Measurements from ENCODE around the gene OPALIN. TPM values are rescaled to one million over a fixed set of nuclear protein-coding genes. Genes with fewer than 3 reads are reported as not detected.

Gene OPALIN
- polyA plus RNA-seq, 1 of the 3 experiments (the other 2 are of a cell fraction): not detected

DNA sequence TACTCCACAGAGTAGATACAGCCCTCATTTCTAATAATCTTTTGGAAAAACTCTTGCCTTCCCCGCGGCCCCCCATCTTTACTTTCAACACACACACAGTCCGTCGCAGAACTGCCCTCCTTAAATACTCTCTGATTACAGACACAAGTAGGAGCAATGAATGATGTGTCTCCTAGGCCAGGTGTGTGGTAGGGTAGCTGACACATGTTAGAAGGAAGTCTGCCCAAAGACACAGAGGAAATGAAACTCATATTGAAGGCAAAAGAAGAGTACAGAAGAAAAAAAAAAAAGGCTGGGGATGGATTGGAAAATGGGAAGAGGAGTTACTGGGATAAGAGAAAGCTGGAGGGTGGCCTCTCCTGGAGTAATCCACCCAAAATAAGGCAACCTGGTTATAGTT is 14.6 kb downstream of the OPALIN start:
- no peak overlapping the region for H3K4me2 ChIP-seq
- no peak overlapping the region for H3K4me3 ChIP-seq (ENCODE audit: low read depth in 2 of 2, low read length in 1 of 2)
- no peaks in the 10 kb centered on the region for H4K20me1 ChIP-seq (ENCODE audit: insufficient read depth)
- no peaks in the 10 kb centered on the region for H3K79me2 ChIP-seq (ENCODE audit: insufficient read depth)
- no peaks in the 10 kb centered on the region for H3K36me3 ChIP-seq (replicated peaks in 1 of 2; ENCODE audit: control insufficient read depth in 1 of 2, insufficient read depth in 2 of 2, low read length in 1 of 2)
- DNase-seq: no peak
- H3K27ac ChIP-seq (ENCODE audit: low read depth in 2 of 2, low read length in 1 of 2): no peak overlapping the region
- no peak overlapping the region for H2AFZ ChIP-seq (ENCODE audit: low read depth)
- POLR2A ChIA-PET: no interaction called here
- TF ChIP-seq MXI1 (IDR thresholded peaks at IDR 0.05; ENCODE audit: low read depth, low read length): no peak
- TF ChIP-seq RXRA (IDR thresholded peaks at IDR 0.05; ENCODE audit: borderline replicate concordance, low read depth): no peak
- no peak for TF ChIP-seq ELF1 (IDR thresholded peaks at IDR 0.05)
- no peak for TF ChIP-seq GABPA (IDR thresholded peaks at IDR 0.05; ENCODE audit: low read depth)
- TF ChIP-seq, protein P1, sequence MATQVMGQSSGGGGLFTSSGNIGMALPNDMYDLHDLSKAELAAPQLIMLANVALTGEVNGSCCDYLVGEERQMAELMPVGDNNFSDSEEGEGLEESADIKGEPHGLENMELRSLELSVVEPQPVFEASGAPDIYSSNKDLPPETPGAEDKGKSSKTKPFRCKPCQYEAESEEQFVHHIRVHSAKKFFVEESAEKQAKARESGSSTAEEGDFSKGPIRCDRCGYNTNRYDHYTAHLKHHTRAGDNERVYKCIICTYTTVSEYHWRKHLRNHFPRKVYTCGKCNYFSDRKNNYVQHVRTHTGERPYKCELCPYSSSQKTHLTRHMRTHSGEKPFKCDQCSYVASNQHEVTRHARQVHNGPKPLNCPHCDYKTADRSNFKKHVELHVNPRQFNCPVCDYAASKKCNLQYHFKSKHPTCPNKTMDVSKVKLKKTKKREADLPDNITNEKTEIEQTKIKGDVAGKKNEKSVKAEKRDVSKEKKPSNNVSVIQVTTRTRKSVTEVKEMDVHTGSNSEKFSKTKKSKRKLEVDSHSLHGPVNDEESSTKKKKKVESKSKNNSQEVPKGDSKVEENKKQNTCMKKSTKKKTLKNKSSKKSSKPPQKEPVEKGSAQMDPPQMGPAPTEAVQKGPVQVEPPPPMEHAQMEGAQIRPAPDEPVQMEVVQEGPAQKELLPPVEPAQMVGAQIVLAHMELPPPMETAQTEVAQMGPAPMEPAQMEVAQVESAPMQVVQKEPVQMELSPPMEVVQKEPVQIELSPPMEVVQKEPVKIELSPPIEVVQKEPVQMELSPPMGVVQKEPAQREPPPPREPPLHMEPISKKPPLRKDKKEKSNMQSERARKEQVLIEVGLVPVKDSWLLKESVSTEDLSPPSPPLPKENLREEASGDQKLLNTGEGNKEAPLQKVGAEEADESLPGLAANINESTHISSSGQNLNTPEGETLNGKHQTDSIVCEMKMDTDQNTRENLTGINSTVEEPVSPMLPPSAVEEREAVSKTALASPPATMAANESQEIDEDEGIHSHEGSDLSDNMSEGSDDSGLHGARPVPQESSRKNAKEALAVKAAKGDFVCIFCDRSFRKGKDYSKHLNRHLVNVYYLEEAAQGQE (IDR thresholded peaks at IDR 0.05; ENCODE audit: low read depth, low read length): no peak
- no peak for TF ChIP-seq NRF1 (IDR thresholded peaks at IDR 0.05; ENCODE audit: low read depth, low read length)
- no peak for TF ChIP-seq FOSL2 (IDR thresholded peaks at IDR 0.05; ENCODE audit: borderline replicate concordance, low read depth)
- TF ChIP-seq, protein P2, sequence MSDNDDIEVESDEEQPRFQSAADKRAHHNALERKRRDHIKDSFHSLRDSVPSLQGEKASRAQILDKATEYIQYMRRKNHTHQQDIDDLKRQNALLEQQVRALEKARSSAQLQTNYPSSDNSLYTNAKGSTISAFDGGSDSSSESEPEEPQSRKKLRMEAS (IDR thresholded peaks at IDR 0.05; ENCODE audit: low read depth): no peak
- no peak for TF ChIP-seq NFIC (IDR thresholded peaks at IDR 0.05; ENCODE audit: borderline replicate concordance)
- no peak for TF ChIP-seq TCF12 (IDR thresholded peaks at IDR 0.05)
- no peaks in the 10 kb centered on the region for H3K4me1 ChIP-seq (ENCODE audit: control insufficient read depth in 1 of 2, insufficient read depth in 2 of 2, low read depth in 1 of 2, low read length in 1 of 2)
- no peaks in the 10 kb centered on the region for H3K9me3 ChIP-seq
- H3K27me3 ChIP-seq (ENCODE audit: insufficient read depth): no peaks in the 10 kb centered on the region; the same call in 1 of the 2 replicates
- CTCF ChIA-PET: interaction anchor here (1.2 to 2.7 kb wide), 3 partner anchors 10 to 327 kb away, joined by 3 to 17 read pairs (median 8); no protein-coding TSS in a partner anchor
- no peaks in the 10 kb centered on the region for H3F3A ChIP-seq (replicated peaks; ENCODE audit: insufficient read depth)
- 74% methylated on average over 4 of the region's 4 CpGs for WGBS (ENCODE audit: low lambda C conversion rate)
- H3K9ac ChIP-seq: no peak overlapping the region
- no peaks in the 10 kb centered on the region; the same call in 1 of the 2 replicates for H3K9me2 ChIP-seq

DNA sequence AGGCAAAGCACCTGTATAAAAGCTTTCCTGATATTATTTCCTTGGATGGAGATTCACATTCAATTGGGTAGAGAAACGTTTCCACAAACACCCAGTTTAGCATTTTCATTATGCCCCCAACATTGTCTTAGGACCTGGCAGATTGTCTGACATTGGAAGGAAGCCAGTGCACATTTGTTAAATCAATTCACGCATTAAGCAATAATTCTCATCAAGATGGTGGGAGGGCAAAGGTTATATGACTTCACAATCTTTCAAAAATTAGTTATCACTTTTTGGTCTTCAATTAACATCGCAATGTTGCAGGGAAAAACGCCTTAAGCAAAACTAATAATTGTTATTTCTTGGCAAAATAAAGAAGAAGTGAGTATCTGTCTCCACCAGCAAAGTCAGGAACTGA is 16.4 kb downstream of the OPALIN start:
- WGBS (ENCODE audit: low lambda C conversion rate): 25% methylated on average over 4 of the region's 4 CpGs
- ChIA-PET POLR2A (no interaction called here), CTCF (interaction anchor here (2.5 kb wide), 1 partner anchor 113 kb away, joined by 10 read pairs; no protein-coding TSS in a partner anchor)
- DNase-seq: no peak
- no peak overlapping the region for H3K4me3 ChIP-seq (ENCODE audit: low read depth in 2 of 2, low read length in 1 of 2)
- no peaks in the 10 kb centered on the region; the same call in 1 of the 2 replicates for H3K27me3 ChIP-seq (ENCODE audit: insufficient read depth)
- H3K9me2 ChIP-seq: no peaks in the 10 kb centered on the region
- H3K36me3 ChIP-seq (replicated peaks in 1 of 2; ENCODE audit: control insufficient read depth in 1 of 2, insufficient read depth in 2 of 2, low read length in 1 of 2): no peaks in the 10 kb centered on the region
- no peak overlapping the region for H3K9ac ChIP-seq
- no peaks in the 10 kb centered on the region for H4K20me1 ChIP-seq (ENCODE audit: insufficient read depth)
- no peak overlapping the region for H3K4me2 ChIP-seq
- TF ChIP-seq SMC3 (IDR thresholded peaks at IDR 0.05; ENCODE audit: low read depth, low read length) (no peak), MEF2A (IDR thresholded peaks at IDR 0.05; ENCODE audit: borderline replicate concordance, low read depth) (no peak), TEAD4 (IDR thresholded peaks at IDR 0.05; ENCODE audit: borderline replicate concordance, insufficient read depth) (no peak), NRF1 (IDR thresholded peaks at IDR 0.05; ENCODE audit: low read depth, low read length) (no peak), RFX5 (IDR thresholded peaks at IDR 0.05; ENCODE audit: low read length) (no peak)
- TF ChIP-seq, protein P2 (IDR thresholded peaks at IDR 0.05; ENCODE audit: low read depth): no peak
- H3K9me3 ChIP-seq: no peaks in the 10 kb centered on the region
- no peak overlapping the region for H3K27ac ChIP-seq (ENCODE audit: low read depth in 2 of 2, low read length in 1 of 2)
- no peaks in the 10 kb centered on the region for H3K79me2 ChIP-seq (ENCODE audit: insufficient read depth)
- no peaks in the 10 kb centered on the region for H3F3A ChIP-seq (replicated peaks; ENCODE audit: insufficient read depth)
- no peaks in the 10 kb centered on the region for H3K4me1 ChIP-seq (ENCODE audit: control insufficient read depth in 1 of 2, insufficient read depth in 2 of 2, low read depth in 1 of 2, low read length in 1 of 2)
- H2AFZ ChIP-seq (ENCODE audit: low read depth): no peak overlapping the region
